SU-DHL-6 (cell line): ENCODE results near the gene CRHR2.

Experiments
- EZH2phosphoT487 ChIP-seq: fragments of 200-600 bp; sonication (generic), shearing (Covaris generic); conservative IDR thresholded peaks from 2 replicates; pipeline ENCODE4 v1.6.1; 2018; ENCODE audit warnings: mild to moderate bottlenecking, antibody characterized with exemption, low read length, moderate library complexity, mixed read lengths
- TF ChIP-seq, protein P1 (sequence below): fragments of 200-600 bp; sonication (generic); IDR thresholded peaks from one replicate; pipeline ENCODE4 v1.5.1; 2017; ENCODE audit warnings: antibody characterized with exemption, mild to moderate bottlenecking, low read length, moderate library complexity; ENCODE audit not compliant: insufficient read depth, poor library complexity, severe bottlenecking

GRCh38 chr7:30659312-30659711, 22.9 kb downstream of the CRHR2 start:
- TF ChIP-seq, protein P1, sequence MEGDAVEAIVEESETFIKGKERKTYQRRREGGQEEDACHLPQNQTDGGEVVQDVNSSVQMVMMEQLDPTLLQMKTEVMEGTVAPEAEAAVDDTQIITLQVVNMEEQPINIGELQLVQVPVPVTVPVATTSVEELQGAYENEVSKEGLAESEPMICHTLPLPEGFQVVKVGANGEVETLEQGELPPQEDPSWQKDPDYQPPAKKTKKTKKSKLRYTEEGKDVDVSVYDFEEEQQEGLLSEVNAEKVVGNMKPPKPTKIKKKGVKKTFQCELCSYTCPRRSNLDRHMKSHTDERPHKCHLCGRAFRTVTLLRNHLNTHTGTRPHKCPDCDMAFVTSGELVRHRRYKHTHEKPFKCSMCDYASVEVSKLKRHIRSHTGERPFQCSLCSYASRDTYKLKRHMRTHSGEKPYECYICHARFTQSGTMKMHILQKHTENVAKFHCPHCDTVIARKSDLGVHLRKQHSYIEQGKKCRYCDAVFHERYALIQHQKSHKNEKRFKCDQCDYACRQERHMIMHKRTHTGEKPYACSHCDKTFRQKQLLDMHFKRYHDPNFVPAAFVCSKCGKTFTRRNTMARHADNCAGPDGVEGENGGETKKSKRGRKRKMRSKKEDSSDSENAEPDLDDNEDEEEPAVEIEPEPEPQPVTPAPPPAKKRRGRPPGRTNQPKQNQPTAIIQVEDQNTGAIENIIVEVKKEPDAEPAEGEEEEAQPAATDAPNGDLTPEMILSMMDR, result no peak
- no peak for TF ChIP-seq EZH2phosphoT487
